Left lung (tissue), 10 donors: Measurements from ENCODE around the gene ANTXR2. TPM values are rescaled to one million over a fixed set of nuclear protein-coding genes. Genes with fewer than 3 reads are reported as not detected.
"Not testable (repeated sequence)": the region's sequence is repeated elsewhere in the genome, so short reads cannot be mapped to it uniquely, and the experiment has no call there.

Experiments
- ATAC-seq: fragments of 200-7000 bp; cut with Tn5 transposase; one replicate; pipeline ENCODE4 v1.9.1; 2020; ENCODE audit warnings: moderate library complexity
- DNase-seq, 4 donors: peaks; one replicate each; pipeline ENCODE4 v3.0.0-alpha.2; 2013 to 2020
- H3K27ac ChIP-seq, 2 donors: fragments of 200-600 bp; sonication (generic) in 1 of 2; one replicate each; pipeline versions ENCODE4 v1.5.0 to v1.8.0; 2020 to 2021
- H3K27me3 ChIP-seq, 2 donors: fragments of 200-600 bp; sonication (generic) in 1 of 2; one replicate each; pipeline versions ENCODE4 v1.5.0 to v1.8.0; 2020 to 2021
- H3K36me3 ChIP-seq, 2 donors: fragments of 200-600 bp; sonication (generic) in 1 of 2; one replicate each; pipeline versions ENCODE4 v1.5.0 to v1.8.0; 2020 to 2021
- H3K4me1 ChIP-seq, 2 donors: fragments of 200-600 bp; one replicate each; pipeline ENCODE4 v1.8.0; 2021
- H3K4me3 ChIP-seq, 2 donors: fragments of 200-600 bp; sonication (generic) in 1 of 2; one replicate each; pipeline versions ENCODE4 v1.5.0 to v1.8.0; 2020 to 2021; ENCODE audit warnings: mild to moderate bottlenecking in 1 of 2
- H3K9me3 ChIP-seq, 2 donors: fragments of 200-600 bp; sonication (generic) in 1 of 2; one replicate each; pipeline versions ENCODE4 v1.5.0 to v1.8.0; 2020 to 2021
- CTCF ChIP-seq, 2 donors: fragments of 200-600 bp; sonication (generic) in 1 of 2; IDR thresholded peaks; one replicate each; pipeline versions ENCODE4 v1.5.0 to v1.8.0; 2021; ENCODE audit warnings: antibody characterized with exemption in 2 of 2
- intact Hi-C, 2 donors: fragments of 100-400 bp; cut with DNase I; formaldehyde crosslinking; loops; one replicate each; pipeline versions ENCODE4 v1.11.2 to v1.14.2; 2022
- polyA plus RNA-seq, 6 donors: library from polyadenylated mRNA; unstranded; fragments of 120-200 nt; gene quantifications; one replicate each; pipeline ENCODE4 v1.2.1, GENCODE V29; 2013; ENCODE audit not compliant: insufficient read length in 6 of 6
- total RNA-seq, 2 donors: library from RNA; stranded (reverse); fragmentation: NEBNext Ultra II Directional; extraction: Animal tissue kit (Norgen Biotek cat#: 25700); gene quantifications; one replicate each; pipeline ENCODE4 v1.2.1, GENCODE V29; 2021
- donor health status: DM: no; HTN: yes; CAD: no.
- donor health status: DM: no; HTN: no; CAD: no.

The ANTXR2 gene
- total and polyA plus RNA-seq, 8 donors: 45.6 to 73.3 (median 66.1) TPM

GRCh38 chr4:79899481-79899880, 173.5 kb downstream of the ANTXR2 start:
- intact Hi-C loops: no loop called here
- Histone ChIP-seq H3K27me3 (no peaks in the 10 kb centered on the region), H3K27ac (no peak overlapping the region), H3K36me3 (no peaks in the 10 kb centered on the region), H3K9me3 (no peaks in the 10 kb centered on the region), H3K4me1 (no peaks in the 10 kb centered on the region), H3K4me3 (no peak overlapping the region)
- no peak for ATAC-seq
- no peak for TF ChIP-seq CTCF (IDR thresholded peaks at IDR 0.05)
- no peak for DNase-seq

GRCh38 chr4:79898055-79898454, 175.0 kb downstream of the ANTXR2 start:
- DNase-seq: no peak
- Histone ChIP-seq H3K36me3 (no peaks in the 10 kb centered on the region), H3K27ac (no peak overlapping the region), H3K27me3 (no peaks in the 10 kb centered on the region), H3K4me1 (no peaks in the 10 kb centered on the region), H3K9me3 (no peaks in the 10 kb centered on the region), H3K4me3 (no peak overlapping the region)
- intact Hi-C loops: no loop called here
- TF ChIP-seq CTCF (IDR thresholded peaks at IDR 0.05): no peak
- no peak for ATAC-seq

GRCh38 chr4:79897174-79897573, 175.9 kb downstream of the ANTXR2 start:
- no peak for ATAC-seq
- H3K4me3 ChIP-seq: no peak overlapping the region
- no peak for DNase-seq
- no peak for TF ChIP-seq CTCF (IDR thresholded peaks at IDR 0.05)
- intact Hi-C loops: no loop called here
- H3K4me1 ChIP-seq: no peaks in the 10 kb centered on the region
- no peaks in the 10 kb centered on the region for H3K27me3 ChIP-seq
- no peak overlapping the region for H3K27ac ChIP-seq
- H3K36me3 ChIP-seq: no peaks in the 10 kb centered on the region
- H3K9me3 ChIP-seq: no peaks in the 10 kb centered on the region

GRCh38 chr4:79893456-79893855, 179.6 kb downstream of the ANTXR2 start:
- Histone ChIP-seq H3K27ac (no peak overlapping the region), H3K4me1 (no peaks in the 10 kb centered on the region), H3K27me3 (no peaks in the 10 kb centered on the region), H3K9me3 (peaks cover 0 to 2% of the 10 kb centered on the region in 2 donors), H3K4me3 (no peak overlapping the region), H3K36me3 (no peaks in the 10 kb centered on the region)
- intact Hi-C loops: no loop called here
- no peak for TF ChIP-seq CTCF (IDR thresholded peaks at IDR 0.05)
- ATAC-seq: no peak
- DNase-seq: peak in 2 of 4 donors; percentile 53 to 56

- H3K4me1 ChIP-seq, H3K4me3 ChIP-seq, H3K9me3 ChIP-seq, DNase-seq, H3K36me3 ChIP-seq, ATAC-seq, H3K27me3 ChIP-seq, intact Hi-C loops, H3K27ac ChIP-seq: not testable (repeated sequence)
Observed at GRCh38 chr4:79889026-79889425, 184.0 kb downstream of the ANTXR2 start.

- TF ChIP-seq CTCF (IDR thresholded peaks at IDR 0.05): no peak
- peaks cover 0 to 2% of the 10 kb centered on the region in 2 donors for H3K9me3 ChIP-seq
- ATAC-seq (no peak), DNase-seq (no peak)
- H3K36me3 ChIP-seq: no peaks in the 10 kb centered on the region
- H3K4me3 ChIP-seq: no peak overlapping the region
- H3K4me1 ChIP-seq: no peaks in the 10 kb centered on the region
- intact Hi-C loops: no loop called here
- no peaks in the 10 kb centered on the region for H3K27me3 ChIP-seq
- H3K27ac ChIP-seq: no peak overlapping the region
Observed at GRCh38 chr4:79886557-79886956, 186.5 kb downstream of the ANTXR2 start.
